ENCODE data around the gene GFRA1.

DNA sequence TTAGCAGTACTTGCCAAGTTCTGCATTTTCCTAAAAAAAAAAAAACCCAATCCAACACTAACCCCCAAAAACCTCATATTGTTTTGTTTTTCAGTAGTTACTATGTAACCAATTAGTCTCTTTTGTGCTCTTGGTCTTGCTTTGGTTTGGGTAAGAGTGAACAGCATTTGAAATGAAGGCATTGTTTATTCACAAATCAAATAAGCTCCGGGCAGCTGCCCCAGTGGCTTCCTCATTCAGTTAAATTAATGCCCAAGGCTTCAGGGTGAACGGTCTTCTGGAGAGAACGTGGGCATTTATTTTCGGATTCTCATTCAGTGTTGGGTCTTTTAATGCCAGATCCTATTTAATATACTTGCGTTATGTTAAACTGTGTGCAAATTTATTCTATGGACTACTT, 108.7 kb downstream of the GFRA1 start:
- TF ChIP-seq, protein P1, sequence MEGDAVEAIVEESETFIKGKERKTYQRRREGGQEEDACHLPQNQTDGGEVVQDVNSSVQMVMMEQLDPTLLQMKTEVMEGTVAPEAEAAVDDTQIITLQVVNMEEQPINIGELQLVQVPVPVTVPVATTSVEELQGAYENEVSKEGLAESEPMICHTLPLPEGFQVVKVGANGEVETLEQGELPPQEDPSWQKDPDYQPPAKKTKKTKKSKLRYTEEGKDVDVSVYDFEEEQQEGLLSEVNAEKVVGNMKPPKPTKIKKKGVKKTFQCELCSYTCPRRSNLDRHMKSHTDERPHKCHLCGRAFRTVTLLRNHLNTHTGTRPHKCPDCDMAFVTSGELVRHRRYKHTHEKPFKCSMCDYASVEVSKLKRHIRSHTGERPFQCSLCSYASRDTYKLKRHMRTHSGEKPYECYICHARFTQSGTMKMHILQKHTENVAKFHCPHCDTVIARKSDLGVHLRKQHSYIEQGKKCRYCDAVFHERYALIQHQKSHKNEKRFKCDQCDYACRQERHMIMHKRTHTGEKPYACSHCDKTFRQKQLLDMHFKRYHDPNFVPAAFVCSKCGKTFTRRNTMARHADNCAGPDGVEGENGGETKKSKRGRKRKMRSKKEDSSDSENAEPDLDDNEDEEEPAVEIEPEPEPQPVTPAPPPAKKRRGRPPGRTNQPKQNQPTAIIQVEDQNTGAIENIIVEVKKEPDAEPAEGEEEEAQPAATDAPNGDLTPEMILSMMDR (conservative IDR thresholded peaks at IDR 0.05; ENCODE audit: low read depth, low read length): no peak
- TF ChIP-seq EZH2 (IDR thresholded peaks at IDR 0.05; ENCODE audit: borderline replicate concordance, low read depth, low read length, poor library complexity, severe bottlenecking): no peak

All from A673 (cell line).